Mesenchymal stem cell (in vitro differentiated cells and primary cell): ENCODE results near the gene PLIN3.
"Not testable (repeated sequence)": the region's sequence is repeated elsewhere in the genome, so short reads cannot be mapped to it uniquely, and the experiment has no call there.

Source experiments
- DNase-seq: peaks from one replicate; pipeline ENCODE4 v3.0.0-alpha.2; 2013
- H2AFZ ChIP-seq: one replicate; pipeline ENCODE4 v1.6.1; 2013; ENCODE audit warnings: low read depth, mild to moderate bottlenecking, control low read depth, inconsistent platforms, low read length, moderate library complexity
- H2AK5ac ChIP-seq: 2 replicates; pipeline ENCODE4 v1.6.1; 2013; ENCODE audit warnings: low read length, moderate library complexity, mild to moderate bottlenecking, inconsistent platforms; ENCODE audit not compliant: severe bottlenecking
- H2BK120ac ChIP-seq: one replicate; pipeline ENCODE4 v1.6.1; 2013; ENCODE audit warnings: low read depth, mild to moderate bottlenecking, inconsistent platforms, low read length, moderate library complexity
- H2BK12ac ChIP-seq, 2 experiments: one replicate each; pipeline ENCODE4 v1.6.1; 2013; ENCODE audit warnings: inconsistent platforms in 2 of 2, low read length in 2 of 2, mild to moderate bottlenecking in 2 of 2, moderate library complexity in 2 of 2, control low read depth in 1 of 2
- H2BK15ac ChIP-seq: one replicate; pipeline ENCODE4 v1.6.1; 2013; ENCODE audit warnings: mild to moderate bottlenecking, low read depth, inconsistent platforms; ENCODE audit not compliant: poor library complexity, severe bottlenecking
- H2BK5ac ChIP-seq: 2 replicates; pipeline ENCODE4 v1.6.1; 2013; ENCODE audit warnings: low read depth, mild to moderate bottlenecking, low read length, control low read depth, inconsistent platforms; ENCODE audit not compliant: poor library complexity, severe bottlenecking
- H3K14ac ChIP-seq, 2 experiments: one replicate each; pipeline ENCODE4 v1.6.1; 2013; ENCODE audit warnings: inconsistent platforms in 2 of 2, low read length in 2 of 2, control low read depth in 1 of 2, mild to moderate bottlenecking in 1 of 2, moderate library complexity in 1 of 2
- H3K18ac ChIP-seq, 2 experiments: one replicate each; pipeline ENCODE4 v1.6.1; 2013; ENCODE audit warnings: inconsistent platforms in 2 of 2, low read length in 2 of 2, control low read depth in 1 of 2, low read depth in 1 of 2, mild to moderate bottlenecking in 1 of 2
- H3K23ac ChIP-seq, 2 experiments: one replicate each; pipeline ENCODE4 v1.6.1; 2013; ENCODE audit warnings: inconsistent platforms in 2 of 2, low read length in 2 of 2, mild to moderate bottlenecking in 2 of 2, moderate library complexity in 2 of 2, control low read depth in 1 of 2
- H3K27ac ChIP-seq: 2 replicates; pipeline ENCODE4 v1.5.1; 2013; ENCODE audit warnings: mild to moderate bottlenecking, moderate library complexity, low read length, control low read depth, inconsistent platforms; ENCODE audit not compliant: poor library complexity, severe bottlenecking
- H3K27me3 ChIP-seq, 2 experiments: 2 replicates each; pipeline versions ENCODE4 v1.6.1 to v1.7.0; 2013; ENCODE audit warnings: low read length in 2 of 2, mild to moderate bottlenecking in 2 of 2, moderate library complexity in 2 of 2, control low read depth in 1 of 2, inconsistent platforms in 1 of 2; ENCODE audit not compliant: control insufficient read depth in 1 of 2, insufficient read depth in 1 of 2
- H3K36me3 ChIP-seq, 2 experiments: 2 replicates each; pipeline versions ENCODE4 v1.6.1 to v1.7.0; 2013; ENCODE audit warnings: low read length in 2 of 2, control low read depth in 1 of 2, inconsistent platforms in 1 of 2, low read depth in 1 of 2, mild to moderate bottlenecking in 1 of 2; ENCODE audit not compliant: insufficient read depth in 2 of 2, control insufficient read depth in 1 of 2
- H3K4ac ChIP-seq, 2 experiments: one replicate each; pipeline ENCODE4 v1.6.1; 2013; ENCODE audit warnings: inconsistent platforms in 2 of 2, low read length in 2 of 2, mild to moderate bottlenecking in 2 of 2, moderate library complexity in 2 of 2, control low read depth in 1 of 2, low read depth in 1 of 2
- H3K4me1 ChIP-seq: 2 replicates; pipeline ENCODE4 v1.6.1; 2013; ENCODE audit warnings: low read depth, low read length, control low read depth; ENCODE audit not compliant: control insufficient read depth, insufficient read depth
- H3K4me2 ChIP-seq: 2 replicates; pipeline ENCODE4 v1.6.1; 2013; ENCODE audit warnings: low read length, mild to moderate bottlenecking, inconsistent platforms; ENCODE audit not compliant: poor library complexity, severe bottlenecking
- H3K4me3 ChIP-seq, 2 experiments: 2 replicates each; pipeline versions ENCODE4 v1.5.1 to v1.7.0; 2013; ENCODE audit warnings: low read length in 2 of 2, mild to moderate bottlenecking in 2 of 2, control low read depth in 1 of 2, low read depth in 1 of 2; ENCODE audit not compliant: insufficient read depth in 1 of 2
- H3K79me1 ChIP-seq: replicated peaks from 2 replicates; pipeline ENCODE4 v1.6.1; 2013; ENCODE audit warnings: mild to moderate bottlenecking, control low read depth, low read length, inconsistent platforms; ENCODE audit not compliant: poor library complexity, severe bottlenecking
- H3K9ac ChIP-seq: 2 replicates; pipeline ENCODE4 v1.7.0; 2013; ENCODE audit warnings: mild to moderate bottlenecking, low read length, moderate library complexity
- H3K9me3 ChIP-seq: 2 replicates; pipeline ENCODE4 v1.7.0; 2013; ENCODE audit warnings: mild to moderate bottlenecking, low read length; ENCODE audit not compliant: control insufficient read depth
- H4K8ac ChIP-seq: one replicate; pipeline ENCODE4 v1.6.1; 2013; ENCODE audit warnings: inconsistent platforms, mild to moderate bottlenecking, low read length, moderate library complexity
- H4K91ac ChIP-seq: one replicate; pipeline ENCODE4 v1.6.1; 2013; ENCODE audit warnings: mild to moderate bottlenecking, low read length, inconsistent platforms
- WGBS: methylation state at CpG from one replicate; pipeline ENCODE4 v1.1.7; 2013; ENCODE audit warnings: mixed read lengths; 5-methylcytosine and 5-hydroxymethylcytosine counted together

Gene PLIN3

GRCh38 chr19:4856468-4856867, 11.0 kb downstream of the PLIN3 start:
- not testable (repeated sequence) for DNase-seq, H2BK12ac ChIP-seq, H2BK15ac ChIP-seq, H3K9me3 ChIP-seq, H2AK5ac ChIP-seq, H3K18ac ChIP-seq, H3K27me3 ChIP-seq, H3K14ac ChIP-seq, H3K9ac ChIP-seq, H4K91ac ChIP-seq, H2AFZ ChIP-seq, H4K8ac ChIP-seq, H3K27ac ChIP-seq, H3K4ac ChIP-seq, H3K4me3 ChIP-seq, H2BK120ac ChIP-seq, H3K23ac ChIP-seq, H3K4me2 ChIP-seq, H2BK5ac ChIP-seq
- peaks cover 31% of the 10 kb centered on the region for H3K79me1 ChIP-seq
- H3K36me3 ChIP-seq, result peaks cover 89 to 93% of the 10 kb centered on the region in 2 experiments
- peaks cover 14% of the 10 kb centered on the region for H3K4me1 ChIP-seq
- WGBS, result 98% methylated on average over 12 of the region's 12 CpGs

- not testable (repeated sequence) for H2BK12ac ChIP-seq, H3K27me3 ChIP-seq, H4K8ac ChIP-seq, DNase-seq, H2AK5ac ChIP-seq, H3K4me3 ChIP-seq, H3K9me3 ChIP-seq, H3K14ac ChIP-seq, H3K23ac ChIP-seq, H2AFZ ChIP-seq, H2BK15ac ChIP-seq, H2BK120ac ChIP-seq, H3K4ac ChIP-seq, H3K27ac ChIP-seq, H3K18ac ChIP-seq, H4K91ac ChIP-seq, H2BK5ac ChIP-seq, H3K9ac ChIP-seq, H3K4me2 ChIP-seq
- 98% methylated on average over 8 of the region's 8 CpGs for WGBS
- Histone ChIP-seq H3K4me1 (peaks cover 18% of the 10 kb centered on the region), H3K79me1 (peaks cover 18% of the 10 kb centered on the region), H3K36me3 (peaks cover 86 to 88% of the 10 kb centered on the region in 2 experiments)
Observed at GRCh38 chr19:4853506-4853905, 14.0 kb downstream of the PLIN3 start.

- no peak overlapping the region for H4K91ac ChIP-seq
- no peak overlapping the region for H3K14ac ChIP-seq
- H3K4ac ChIP-seq, result no peak overlapping the region
- H3K36me3 ChIP-seq, result peaks cover 88 to 94% of the 10 kb centered on the region in 2 experiments
- H3K18ac ChIP-seq, result no peak overlapping the region
- peaks cover 20% of the 10 kb centered on the region for H3K4me1 ChIP-seq
- H3K27ac ChIP-seq, result no peak overlapping the region
- H2BK12ac ChIP-seq, result no peak overlapping the region
- no peak overlapping the region for H2AFZ ChIP-seq
- no peak overlapping the region for H2BK15ac ChIP-seq
- H3K4me2 ChIP-seq, result no peak overlapping the region
- no peak overlapping the region for H2BK120ac ChIP-seq
- no peaks in the 10 kb centered on the region for H3K27me3 ChIP-seq
- DNase-seq, result no peak
- 91% methylated on average over 5 of the region's 6 CpGs for WGBS
- H3K23ac ChIP-seq, result no peak overlapping the region
- H4K8ac ChIP-seq, result peak overlapping the region; percentile 22
- no peak overlapping the region for H2BK5ac ChIP-seq
- H2AK5ac ChIP-seq, result peak overlapping the region; percentile 45
- no peak overlapping the region for H3K4me3 ChIP-seq
- H3K9me3 ChIP-seq, result no peaks in the 10 kb centered on the region
- peaks cover 19% of the 10 kb centered on the region for H3K79me1 ChIP-seq
- H3K9ac ChIP-seq, result no peak overlapping the region
Observed at GRCh38 chr19:4852484-4852883, 15.0 kb downstream of the PLIN3 start.

GRCh38 chr19:4851551-4852290, 15.7 kb downstream of the PLIN3 start:
- 88% methylated on average over 42 of the region's 42 CpGs for WGBS
- H3K4me2 ChIP-seq, result no peak overlapping the region
- H2BK120ac ChIP-seq, result no peak overlapping the region
- no peak overlapping the region for H3K27ac ChIP-seq
- H3K9me3 ChIP-seq, result no peaks in the 10 kb centered on the region
- no peak overlapping the region for H2AFZ ChIP-seq
- no peak overlapping the region for H4K91ac ChIP-seq
- H3K18ac ChIP-seq, result no peak overlapping the region
- peak overlapping the region; percentile 35 for H4K8ac ChIP-seq
- no peak overlapping the region for H3K23ac ChIP-seq
- peaks cover 20% of the 10 kb centered on the region for H3K4me1 ChIP-seq
- H3K27me3 ChIP-seq, result no peaks in the 10 kb centered on the region
- no peak overlapping the region for H2BK12ac ChIP-seq
- no peak overlapping the region for H2BK5ac ChIP-seq
- no peak overlapping the region for H2AK5ac ChIP-seq
- no peak overlapping the region for H3K14ac ChIP-seq
- H3K4ac ChIP-seq, result no peak overlapping the region
- no peak overlapping the region for H3K4me3 ChIP-seq
- peaks cover 85 to 94% of the 10 kb centered on the region in 2 experiments for H3K36me3 ChIP-seq
- no peak overlapping the region for H3K9ac ChIP-seq
- H2BK15ac ChIP-seq, result no peak overlapping the region
- H3K79me1 ChIP-seq, result peaks cover 17% of the 10 kb centered on the region
- DNase-seq, result peak; percentile 59
